Right hindlimb (tissue), 1 donor: ENCODE measurements around the gene ZNF44.

Experiments
- DNase-seq: peaks from one replicate; pipeline ENCODE4 v3.0.0-alpha.2; 2018

Gene ZNF44

GRCh38 chr19:12260861-12261260 lies 33.8 kb downstream of the ZNF44 start:
- DNase-seq: no peak

GRCh38 chr19:12260236-12260635 lies 34.4 kb downstream of the ZNF44 start:
- no peak for DNase-seq

DNA sequence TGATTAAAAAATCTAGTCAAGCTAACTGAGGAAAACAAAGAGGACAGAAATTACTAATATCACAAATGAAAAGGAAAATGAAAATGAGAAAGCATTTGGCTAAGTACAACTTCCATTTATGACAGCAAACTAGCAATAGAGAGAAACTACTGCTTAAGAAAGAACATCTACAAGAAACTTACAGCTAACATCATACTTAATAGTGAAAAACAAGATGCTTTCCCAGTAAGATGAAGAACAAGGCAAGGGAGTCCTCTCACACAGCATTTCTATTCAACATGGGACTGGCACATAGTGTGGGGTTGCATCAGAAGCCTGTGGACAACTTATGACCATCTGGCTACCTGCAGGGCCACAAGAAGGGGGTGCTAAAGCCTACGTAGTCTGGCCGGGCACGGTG lies 39.3 kb downstream of the ZNF44 start:
- no peak for DNase-seq

DNA sequence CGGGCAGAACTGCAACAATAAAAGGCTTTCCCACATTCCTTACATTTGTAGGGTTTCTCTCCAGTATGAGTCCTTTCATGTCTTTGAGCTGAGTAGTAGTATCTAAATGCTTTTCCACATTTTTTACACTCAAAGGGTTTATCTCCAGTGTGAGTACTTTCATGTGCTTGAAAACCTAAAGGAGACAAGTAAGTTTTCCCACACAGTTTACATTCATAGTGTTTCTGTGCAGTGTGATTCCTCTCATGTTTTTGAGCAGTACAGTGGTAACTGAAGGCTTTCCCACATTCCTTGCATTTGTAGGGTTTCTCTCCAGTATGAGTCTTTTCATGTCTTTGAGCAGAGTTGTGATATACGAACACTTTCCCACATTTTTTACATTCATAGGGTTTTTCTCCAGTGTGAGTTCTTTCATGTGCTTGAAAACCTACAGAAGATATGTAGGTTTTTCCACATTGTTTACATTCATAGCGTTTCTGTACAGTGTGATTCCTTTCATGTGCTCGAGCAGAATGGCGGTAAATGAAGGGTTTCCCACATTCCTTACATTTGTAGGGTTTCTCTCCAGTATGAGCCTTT lies 47.0 kb downstream of the ZNF44 start:
- no peak for DNase-seq

DNA sequence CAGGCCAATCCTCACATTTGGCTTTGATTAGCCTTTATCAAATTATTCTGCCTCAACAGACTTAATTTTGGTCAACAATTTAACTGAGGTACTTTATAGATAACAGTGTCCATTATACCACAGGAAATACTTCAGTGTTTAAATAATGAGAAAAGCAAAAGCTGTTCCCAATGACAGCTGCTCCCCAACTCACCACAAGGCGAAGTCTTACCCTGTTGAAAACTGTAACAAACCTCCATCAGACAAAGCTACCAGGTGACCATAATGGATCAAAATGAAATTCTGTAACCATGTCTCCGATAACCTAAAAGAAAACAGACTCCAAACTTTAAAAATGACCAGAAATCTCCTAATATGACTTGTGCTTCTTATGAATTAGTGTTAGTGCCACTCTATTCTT lies 50.3 kb downstream of the ZNF44 start:
- DNase-seq: no peak

- DNase-seq: no peak
Observed at GRCh38 chr19:12237143-12237839, 57.4 kb downstream of the ZNF44 start.

DNA sequence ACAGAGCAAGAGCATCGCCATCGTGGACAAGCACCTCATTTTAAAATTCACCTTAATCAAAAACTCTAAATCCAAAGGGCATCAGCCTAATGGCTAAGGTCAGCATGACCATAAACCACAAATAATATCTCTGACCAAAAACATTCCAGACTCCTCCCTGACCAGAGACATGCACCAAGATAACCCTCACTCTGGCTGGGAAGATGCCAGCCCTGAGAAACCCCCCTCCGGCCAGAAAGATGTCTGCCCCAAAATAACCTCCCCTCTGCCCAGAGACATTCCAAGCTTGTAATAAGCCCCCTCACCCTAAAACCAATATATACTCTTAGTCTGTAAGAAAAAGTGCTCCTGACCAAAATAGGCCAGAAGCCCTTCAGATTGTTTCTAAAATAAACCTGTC lies 61.7 kb downstream of the ZNF44 start:
- DNase-seq: no peak

GRCh38 chr19:12230751-12231733 lies 63.6 kb downstream of the ZNF44 start:
- DNase-seq: no peak

- no peak for DNase-seq
Observed at GRCh38 chr19:12229990-12230389, 64.7 kb downstream of the ZNF44 start.

DNA sequence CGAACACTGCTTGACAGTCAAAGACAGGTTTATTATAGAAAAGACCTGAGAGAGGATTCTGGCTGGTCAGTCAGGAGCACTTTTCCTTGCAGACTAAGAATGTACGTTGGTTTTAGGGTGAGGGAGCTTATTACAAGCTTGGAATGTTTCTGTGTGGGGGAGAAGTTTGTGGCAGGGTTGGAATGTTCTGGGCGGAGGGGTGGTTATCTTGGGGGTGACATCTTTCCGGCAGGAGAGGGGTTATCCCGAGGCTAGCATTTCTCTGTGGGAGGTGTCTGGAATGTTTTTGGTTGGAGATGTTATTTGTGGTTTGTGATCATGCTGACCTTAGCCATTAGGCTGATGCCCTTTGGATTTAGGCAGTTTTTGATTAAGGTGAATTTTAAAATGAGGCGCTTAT lies 70.0 kb downstream of the ZNF44 start:
- no peak for DNase-seq

GRCh38 chr19:12222980-12223630 lies 71.6 kb downstream of the ZNF44 start:
- no peak for DNase-seq
